Measurements from ENCODE around the gene ALDH3A2.

- no peak for TF ChIP-seq CTCF (IDR thresholded peaks at IDR 0.05)
- TF ChIP-seq POLR2A (IDR thresholded peaks at IDR 0.05), result no peak
Measured at GRCh38 chr17:19726631-19727376, 78.3 kb downstream of the ALDH3A2 start.

Data from testis (tissue), 2 donors.